ENCODE data around the gene CDO1.
A peak's percentile ranks its signal among the peaks of the same experiment; 100 is the strongest.

GRCh38 chr5:115770466-115770865 is 46.0 kb downstream of the CDO1 start:
- peak; percentile 78 for TF ChIP-seq CTCF (IDR thresholded peaks at IDR 0.05)
- TF ChIP-seq EZH2 (IDR thresholded peaks at IDR 0.05): no peak
